DMS153 treated with DMSO at 0.1 percent for 48 hours (cell line): ENCODE results near the gene SFT2D1.
"Not testable (repeated sequence)": the region's sequence is repeated elsewhere in the genome, so short reads cannot be mapped to it uniquely, and the experiment has no call there.

ENCODE experiments used
- DNase-seq: peaks from one replicate; lab custom pipeline; 2025; ENCODE audit not compliant: unreplicated experiment; lab: John Stamatoyannopoulos, UW

The SFT2D1 gene

DNA sequence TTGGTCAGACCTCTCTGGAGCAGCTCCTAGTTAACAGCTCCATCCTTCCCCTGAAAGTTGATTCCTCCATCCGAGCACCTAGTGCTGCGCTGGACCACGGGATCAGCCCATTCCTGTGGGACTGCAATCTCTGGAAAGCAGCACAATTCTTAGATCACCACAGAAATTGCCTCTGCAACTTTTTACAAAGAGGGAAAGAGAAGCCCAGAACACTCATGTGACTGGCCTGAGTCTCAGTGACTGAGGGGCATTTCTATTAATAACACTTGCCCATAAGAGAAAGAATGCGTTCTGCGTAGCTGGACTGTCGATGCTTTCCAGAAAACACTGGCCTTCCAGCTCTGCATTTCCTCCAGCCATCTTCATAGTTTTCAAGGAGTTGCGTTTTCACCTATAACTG lies 22.1 kb upstream of the SFT2D1 start:
- no peak for DNase-seq

- DNase-seq = not testable (repeated sequence)
These were observed 20.1 kb upstream of the SFT2D1 start for GRCh38 chr6:166362427-166362826.

DNA sequence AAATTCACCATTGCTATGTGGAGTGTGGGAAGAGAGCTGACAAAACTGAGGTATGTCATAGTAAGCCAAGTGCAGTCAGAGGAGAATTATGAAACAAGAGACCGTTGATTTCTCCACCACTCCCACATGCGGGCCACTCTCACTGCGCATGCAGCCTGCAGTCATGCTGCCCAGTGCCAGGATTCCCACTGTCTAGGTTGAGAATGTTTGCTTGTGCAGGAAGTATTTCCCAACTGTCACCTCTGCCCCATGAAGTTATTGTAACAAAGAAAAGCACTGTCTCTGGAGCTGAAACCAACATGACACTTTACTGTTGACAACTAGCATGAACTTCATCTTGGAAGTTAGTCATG lies 18.7 kb upstream of the SFT2D1 start:
- no peak for DNase-seq

- DNase-seq = no peak
These were observed 18.1 kb upstream of the SFT2D1 start for GRCh38 chr6:166360243-166361076.

- DNase-seq = no peak
These were observed 13.2 kb upstream of the SFT2D1 start for GRCh38 chr6:166355552-166355951.

DNA sequence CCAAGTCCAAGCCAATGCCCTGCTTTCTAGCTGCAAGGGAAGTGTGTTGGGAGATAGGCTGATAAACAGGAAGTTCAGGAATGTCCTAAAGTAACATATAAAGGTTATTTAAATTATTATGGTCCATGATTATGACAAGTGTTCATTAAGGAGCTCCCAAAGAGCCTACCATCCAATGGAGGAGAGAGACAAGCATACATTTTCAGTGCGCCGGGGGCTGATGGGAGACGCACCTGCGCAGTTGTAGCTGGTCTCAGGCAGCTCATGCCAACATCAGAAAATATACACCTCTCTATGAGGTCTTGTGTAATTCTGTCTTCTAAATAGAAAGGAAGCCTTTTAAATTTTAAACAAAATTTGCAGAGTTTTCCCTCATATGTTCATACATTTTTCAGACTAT lies 12.6 kb upstream of the SFT2D1 start:
- no peak for DNase-seq

GRCh38 chr6:166354143-166354542 lies 11.8 kb upstream of the SFT2D1 start:
- no peak for DNase-seq

- no peak for DNase-seq
These were observed 11.2 kb upstream of the SFT2D1 start for GRCh38 chr6:166353507-166353906.

GRCh38 chr6:166352923-166353322 lies 10.6 kb upstream of the SFT2D1 start:
- no peak for DNase-seq

GRCh38 chr6:166351715-166352285 lies 9.5 kb upstream of the SFT2D1 start:
- peak; percentile 27 for DNase-seq

DNA sequence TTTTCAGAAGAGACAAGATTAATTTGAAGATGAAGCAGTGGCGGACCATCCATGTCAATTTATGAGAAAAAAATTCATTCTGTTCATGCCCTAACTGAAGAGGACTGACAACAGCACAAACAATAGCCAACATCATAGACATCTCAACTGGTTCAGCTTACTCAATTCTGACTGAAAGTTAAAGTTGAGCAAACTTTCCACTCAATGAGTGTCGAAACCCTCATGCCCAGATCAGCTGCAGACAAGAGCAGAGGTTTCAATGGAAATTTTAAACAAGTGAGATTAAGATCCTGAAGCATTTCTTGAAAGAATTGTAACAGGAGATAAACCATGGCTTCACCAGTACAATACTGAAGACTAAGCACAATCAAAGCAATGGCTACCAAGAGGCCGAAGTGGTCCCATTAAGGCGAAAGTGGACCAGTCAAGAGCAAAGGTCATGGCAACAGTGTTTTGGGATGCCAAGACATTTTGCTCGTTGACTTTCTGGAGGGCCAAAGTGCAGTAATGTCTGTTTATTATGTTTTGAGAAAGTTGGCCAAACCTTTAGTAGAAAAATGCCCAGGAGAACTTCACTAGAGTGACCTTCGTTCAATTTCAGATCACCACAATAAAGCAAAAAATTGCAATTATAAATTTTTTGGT lies 6.1 kb upstream of the SFT2D1 start:
- DNase-seq = no peak

- DNase-seq = no peak
These were observed 4.6 kb upstream of the SFT2D1 start for GRCh38 chr6:166346965-166347364.

GRCh38 chr6:166346449-166346848 lies 4.1 kb upstream of the SFT2D1 start:
- no peak for DNase-seq

DNA sequence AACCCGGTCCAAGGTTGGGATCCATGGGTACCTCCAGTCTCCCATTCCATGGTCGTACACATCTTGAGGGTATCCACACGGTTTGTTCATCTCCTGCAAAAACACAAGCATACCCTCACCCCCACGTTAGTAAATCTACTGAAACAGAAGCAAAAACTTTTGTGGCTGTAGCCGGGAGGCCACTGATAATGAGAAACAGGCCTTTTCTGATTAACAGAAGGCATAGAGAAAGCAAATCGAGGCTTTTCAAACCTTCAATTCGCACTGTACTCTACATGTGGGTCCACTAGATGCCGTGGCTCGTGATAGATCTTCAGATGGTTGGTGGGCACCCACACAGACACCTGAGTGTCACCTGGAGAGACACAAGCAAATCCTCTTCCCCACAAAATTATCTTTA lies 3.3 kb upstream of the SFT2D1 start:
- DNase-seq = not testable (repeated sequence)

DNA sequence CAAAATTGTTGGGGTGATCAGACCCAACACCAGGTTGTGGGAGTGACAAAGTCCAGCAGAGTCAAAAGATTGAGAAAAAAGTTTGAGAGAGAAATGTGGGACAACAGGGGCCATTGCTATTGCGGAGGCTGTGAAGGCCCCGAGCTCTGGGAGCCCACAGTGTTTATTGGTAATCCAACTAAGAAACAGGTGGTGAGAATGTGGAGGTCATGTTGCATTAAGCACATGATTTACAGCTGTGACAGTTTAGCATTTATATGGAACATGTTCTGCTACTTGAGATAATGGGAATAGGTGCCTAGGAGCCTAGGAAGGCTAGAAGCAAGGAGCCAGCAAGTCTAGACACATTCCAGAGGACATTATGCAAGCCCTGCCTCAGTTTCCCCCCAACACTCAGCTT lies 2.6 kb upstream of the SFT2D1 start:
- not testable (repeated sequence) for DNase-seq

GRCh38 chr6:166344240-166344639 lies 1.9 kb upstream of the SFT2D1 start:
- DNase-seq = no peak

DNA sequence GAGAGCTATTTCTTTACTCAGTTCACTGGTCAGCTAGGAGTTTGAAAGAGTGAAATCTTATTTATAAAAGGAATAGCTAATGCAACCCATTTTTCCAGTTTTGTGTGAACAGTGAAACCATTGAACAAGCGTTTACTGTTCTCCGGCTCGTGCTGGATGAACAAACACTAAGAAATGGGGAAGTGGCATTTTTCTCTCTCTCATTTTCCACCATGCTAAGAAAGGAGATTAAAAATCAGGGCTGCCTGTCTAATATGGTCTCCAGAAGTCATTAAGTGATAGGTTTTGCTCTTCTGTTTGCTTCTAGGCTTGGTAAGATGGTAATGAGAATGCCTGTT lies 774 bp upstream of the SFT2D1 start:
- no peak for DNase-seq

DNA sequence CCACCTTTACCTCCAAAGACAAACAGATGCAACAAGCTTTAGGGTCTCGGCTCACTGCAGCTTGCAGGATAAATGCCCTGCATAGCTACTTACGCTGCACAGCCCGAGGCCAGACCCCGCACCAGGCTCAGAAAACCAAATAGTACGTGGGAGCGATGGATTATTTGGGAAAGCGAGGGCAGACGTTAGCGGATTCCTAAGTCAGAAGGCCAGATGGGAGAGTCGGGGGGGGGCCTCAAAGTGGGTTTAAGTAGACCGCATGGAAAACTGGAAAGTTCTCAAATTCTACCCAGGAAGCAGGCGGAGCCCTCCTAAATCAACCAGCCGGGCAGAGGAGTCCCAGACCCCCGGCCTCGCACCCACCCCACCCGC lies 382 bp downstream of the SFT2D1 start:
- no peak for DNase-seq

GRCh38 chr6:166341464-166341863 lies 881 bp downstream of the SFT2D1 start:
- DNase-seq = no peak

GRCh38 chr6:166338854-166339253 lies 3.5 kb downstream of the SFT2D1 start:
- DNase-seq = no peak

- no peak for DNase-seq
These were observed 5.5 kb downstream of the SFT2D1 start for GRCh38 chr6:166336847-166337246.
